ENCODE results near the gene SYNJ2.

Gene SYNJ2

DNA sequence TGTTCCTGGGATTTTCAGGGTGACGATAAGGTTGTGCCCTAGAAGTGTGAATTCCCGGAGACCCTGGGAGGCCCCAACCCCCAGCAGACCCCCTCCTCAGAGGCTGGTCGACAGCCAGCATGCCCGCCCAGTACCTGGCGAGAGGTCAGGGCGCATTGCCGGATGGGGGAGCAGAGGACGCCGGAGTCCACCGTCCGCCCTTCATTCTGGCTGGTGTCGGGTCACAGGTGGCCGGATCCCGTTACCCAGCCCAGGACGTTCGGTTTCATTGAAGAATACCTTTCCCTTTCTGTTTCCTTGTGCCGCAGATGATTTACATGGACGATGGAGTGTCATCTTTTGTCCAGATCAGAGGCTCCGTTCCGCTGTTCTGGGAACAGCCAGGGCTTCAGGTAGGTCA lies 61.3 kb downstream of the SYNJ2 start:
- no peak for DNase-seq (ENCODE audit: low spot score)

DNA sequence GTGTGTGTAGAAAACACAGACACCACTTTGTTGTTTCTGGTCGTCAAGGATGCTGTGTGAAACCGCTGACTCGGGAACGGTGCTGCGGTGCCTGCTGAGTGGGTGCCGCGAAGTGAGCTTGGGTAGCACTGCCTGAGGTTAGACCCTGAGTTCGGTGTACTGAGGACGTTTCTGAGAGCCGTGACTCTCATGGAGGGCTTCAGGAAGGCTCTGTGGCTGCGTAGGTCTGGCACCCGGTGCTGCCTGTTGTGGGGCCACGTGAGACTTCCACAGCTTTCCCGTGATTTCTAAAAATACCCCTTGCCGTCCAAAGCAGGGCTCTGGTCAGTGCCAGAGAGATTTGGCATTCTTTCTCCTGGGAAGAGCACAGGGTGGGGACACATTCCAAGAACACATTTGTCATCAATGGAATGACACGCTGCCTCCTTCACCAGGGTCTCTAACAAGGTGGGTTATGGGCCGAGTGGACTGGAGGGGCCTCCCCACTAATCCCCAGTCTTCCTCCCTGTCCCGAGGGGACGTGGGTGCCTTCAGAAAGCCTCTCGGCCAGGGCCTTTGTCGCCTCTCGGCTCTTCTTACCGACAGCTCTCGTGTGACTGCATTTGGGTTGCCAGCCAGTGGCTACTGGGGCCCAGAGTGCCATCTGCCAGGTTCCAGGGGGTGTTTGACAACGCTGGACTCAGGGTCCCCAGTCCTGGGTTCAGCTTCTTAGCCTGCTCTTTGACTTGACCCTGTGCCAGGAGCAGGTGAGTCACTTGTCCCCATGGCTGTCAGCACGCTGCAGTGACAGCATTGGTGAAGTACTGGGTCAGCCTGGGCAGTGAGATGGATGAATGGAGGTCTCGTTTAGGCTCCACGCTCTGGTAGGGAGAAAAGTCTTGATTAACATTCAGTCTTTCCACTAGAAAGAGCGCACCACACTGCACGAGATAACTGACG lies 62.2 kb downstream of the SYNJ2 start:
- no peak for DNase-seq (ENCODE audit: low spot score)

DNA sequence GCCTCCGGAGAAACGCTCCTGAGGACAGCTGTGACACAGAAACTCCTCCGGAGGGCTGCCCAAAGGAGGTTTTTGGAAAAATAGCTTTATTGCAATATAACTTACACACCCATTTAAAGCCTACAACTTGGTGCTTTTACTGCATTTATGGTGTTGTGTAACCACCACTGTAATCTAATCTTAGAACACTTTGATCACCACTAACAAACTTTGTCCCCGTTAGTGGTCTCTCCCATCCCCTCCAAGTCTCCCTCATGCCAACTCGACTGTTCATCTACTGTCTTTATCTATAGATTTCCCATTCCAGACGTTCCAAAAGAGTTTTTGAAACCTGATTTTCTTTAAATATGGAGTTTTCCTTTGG lies 62.8 kb downstream of the SYNJ2 start:
- DNase-seq (ENCODE audit: low spot score): no peak

DNA sequence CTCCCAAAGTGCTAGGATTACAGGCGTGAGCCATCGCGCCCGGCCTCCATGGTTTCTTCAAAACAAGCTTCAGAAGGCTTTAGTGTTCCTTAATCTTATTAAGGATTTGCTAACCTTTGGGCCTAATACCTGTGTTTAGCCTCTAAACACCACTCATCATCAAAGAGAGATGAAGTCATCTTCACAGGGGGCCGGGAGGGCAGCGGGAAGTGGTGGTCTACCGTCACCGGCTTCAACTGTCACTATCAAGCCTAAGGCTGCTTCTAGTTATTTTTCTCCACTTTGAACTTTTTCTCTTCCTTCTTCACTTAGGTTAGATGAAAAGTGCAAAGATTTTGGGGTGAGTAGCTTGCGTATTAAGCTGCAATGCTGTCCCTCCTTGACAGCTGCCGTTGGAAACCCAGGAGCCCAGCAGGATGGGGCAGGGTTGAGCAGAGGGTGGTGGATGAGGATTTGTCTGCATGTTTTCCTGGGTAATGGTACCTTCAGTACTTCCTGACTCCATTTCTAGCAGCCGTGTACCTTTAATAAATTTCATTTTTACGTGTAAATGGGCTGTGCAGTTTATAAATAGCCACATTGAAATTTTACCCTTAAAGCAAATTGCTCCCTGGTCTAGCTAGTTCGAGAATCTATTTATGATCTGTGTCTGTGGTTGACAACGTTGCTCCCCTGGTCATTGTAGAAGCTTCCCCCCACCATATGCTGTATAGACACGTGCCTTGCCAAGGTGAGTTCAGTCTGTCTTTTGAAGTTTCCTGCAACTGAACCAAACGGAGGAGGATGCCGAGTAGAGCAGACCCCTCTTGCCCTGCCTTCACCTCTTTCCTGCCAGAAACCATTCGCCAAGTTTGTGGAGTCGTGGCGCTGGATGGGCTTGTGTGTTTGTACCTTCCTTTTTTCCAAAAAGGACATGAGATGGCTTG lies 64.8 kb downstream of the SYNJ2 start:
- no peak for DNase-seq (ENCODE audit: low spot score)

DNA sequence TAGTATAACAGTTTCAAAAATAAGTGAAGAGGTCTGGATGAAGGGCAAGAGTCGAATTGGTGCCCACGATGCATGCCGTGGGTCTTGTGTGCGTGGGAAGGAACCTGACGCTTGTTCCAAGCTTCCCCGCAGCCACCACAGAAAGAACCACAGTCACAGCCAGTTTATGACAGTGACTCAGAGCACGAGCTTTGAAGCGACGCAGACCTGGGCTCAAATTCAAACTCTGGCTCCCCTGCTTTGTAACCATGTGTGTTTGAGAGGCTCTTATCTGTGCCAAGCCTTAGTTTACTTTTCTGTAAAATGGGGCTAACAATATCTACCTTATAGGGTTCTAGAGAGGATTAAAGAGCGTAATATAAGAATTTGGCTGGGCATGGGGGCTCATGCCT lies 65.5 kb downstream of the SYNJ2 start:
- DNase-seq (ENCODE audit: low spot score): no peak

DNA sequence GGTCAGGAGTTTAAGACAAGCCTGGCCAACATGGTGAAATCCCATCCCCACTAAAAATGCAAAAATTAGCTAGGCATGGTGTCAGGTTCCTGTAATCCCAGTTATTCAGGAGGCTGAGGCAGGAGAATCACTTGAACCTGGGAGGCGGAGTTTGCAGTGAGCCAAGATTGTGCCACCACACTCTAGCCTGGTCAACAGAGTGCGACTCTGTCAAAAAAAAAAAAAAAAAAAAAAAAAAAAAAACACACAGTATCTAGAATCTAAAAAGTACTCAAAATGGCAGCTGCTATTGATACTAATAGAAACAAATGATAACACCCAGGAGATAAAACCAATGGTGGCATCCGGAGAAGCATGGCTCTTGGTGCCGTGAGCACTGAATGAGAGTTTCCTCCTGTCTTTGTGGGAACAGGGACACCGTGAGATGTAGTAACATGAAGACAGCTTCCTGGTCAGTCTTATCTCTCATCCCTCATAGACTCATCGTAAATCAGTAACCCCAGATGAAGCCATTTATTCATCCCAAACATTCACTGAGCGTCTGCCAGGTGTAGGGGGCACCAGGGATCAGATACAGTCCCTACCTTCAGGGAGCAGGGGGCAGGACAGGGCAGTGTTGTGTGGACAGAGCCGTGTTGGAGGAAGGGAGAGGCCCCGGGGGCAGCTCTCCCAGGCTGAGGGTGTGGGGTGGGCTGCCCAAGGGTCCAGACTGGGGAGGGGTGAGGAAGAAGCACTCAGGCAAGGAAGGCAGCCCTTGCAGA lies 66.1 kb downstream of the SYNJ2 start:
- no peak for DNase-seq (ENCODE audit: low spot score)

DNA sequence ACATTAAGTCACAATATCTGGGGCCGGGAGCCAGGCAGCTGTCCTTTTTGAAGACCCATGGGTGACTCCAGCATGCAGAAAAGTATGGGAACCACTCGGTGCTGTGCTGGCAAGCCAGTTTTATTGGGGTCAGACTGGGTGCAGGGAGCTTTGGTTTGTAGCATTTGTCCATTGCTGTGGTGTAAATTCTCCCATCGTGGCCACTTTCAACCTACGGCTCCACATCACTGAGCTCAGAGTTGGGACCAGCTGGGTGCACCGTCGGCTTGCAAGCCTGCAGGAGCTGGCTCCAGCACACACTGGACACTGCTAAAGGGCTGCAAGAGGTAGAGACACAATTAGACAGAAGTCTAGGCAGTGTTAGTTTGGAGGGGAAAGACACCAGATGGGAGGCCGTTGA lies 66.9 kb downstream of the SYNJ2 start:
- DNase-seq (ENCODE audit: low spot score): no peak

DNA sequence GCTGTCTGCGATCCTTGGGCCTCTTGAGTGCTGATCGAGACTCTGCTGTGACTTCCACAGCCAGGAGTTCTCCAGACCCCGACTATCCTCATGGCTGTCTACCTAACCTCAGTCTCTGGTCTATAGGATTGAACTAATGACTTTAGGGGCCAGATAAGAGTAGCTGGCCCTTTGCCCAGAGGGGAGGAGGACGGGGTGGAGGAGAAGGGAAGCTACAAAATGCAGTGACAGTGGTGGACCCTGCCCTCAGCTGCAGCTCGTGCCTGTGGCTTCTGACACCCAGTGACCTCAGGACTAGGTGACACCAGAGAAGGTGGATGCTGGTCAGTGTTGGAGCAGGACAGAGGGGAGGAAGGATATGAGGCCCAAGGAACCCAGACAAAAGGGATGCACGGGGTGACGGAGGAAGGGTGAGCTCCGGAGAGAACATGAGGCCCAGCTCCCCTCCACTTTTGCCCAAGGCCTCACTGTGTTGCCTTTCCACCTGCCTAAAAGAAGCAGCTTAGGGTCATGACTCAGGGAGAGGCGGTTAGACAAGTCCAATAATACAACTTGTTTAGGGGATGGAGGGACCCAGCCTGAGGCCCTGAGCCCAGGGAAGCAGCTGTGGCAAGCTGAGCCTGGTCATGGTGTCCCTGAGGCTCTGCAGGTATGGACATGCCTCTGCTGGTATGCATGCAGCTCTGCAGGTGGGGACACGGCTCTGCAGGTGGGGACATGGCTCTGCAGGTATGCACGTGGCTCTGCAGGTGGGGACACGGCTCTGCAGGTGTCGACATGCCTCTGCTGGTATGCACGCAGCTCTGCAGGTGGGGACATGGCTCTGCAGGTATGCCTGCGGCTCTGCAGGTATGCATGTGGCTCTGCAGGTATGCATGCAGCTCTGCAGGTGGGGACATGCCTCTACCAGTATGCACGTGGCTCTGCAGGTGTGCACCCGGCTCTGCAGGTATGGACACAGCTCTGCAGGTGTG lies 67.7 kb downstream of the SYNJ2 start:
- no peak for DNase-seq (ENCODE audit: low spot score)

DNA sequence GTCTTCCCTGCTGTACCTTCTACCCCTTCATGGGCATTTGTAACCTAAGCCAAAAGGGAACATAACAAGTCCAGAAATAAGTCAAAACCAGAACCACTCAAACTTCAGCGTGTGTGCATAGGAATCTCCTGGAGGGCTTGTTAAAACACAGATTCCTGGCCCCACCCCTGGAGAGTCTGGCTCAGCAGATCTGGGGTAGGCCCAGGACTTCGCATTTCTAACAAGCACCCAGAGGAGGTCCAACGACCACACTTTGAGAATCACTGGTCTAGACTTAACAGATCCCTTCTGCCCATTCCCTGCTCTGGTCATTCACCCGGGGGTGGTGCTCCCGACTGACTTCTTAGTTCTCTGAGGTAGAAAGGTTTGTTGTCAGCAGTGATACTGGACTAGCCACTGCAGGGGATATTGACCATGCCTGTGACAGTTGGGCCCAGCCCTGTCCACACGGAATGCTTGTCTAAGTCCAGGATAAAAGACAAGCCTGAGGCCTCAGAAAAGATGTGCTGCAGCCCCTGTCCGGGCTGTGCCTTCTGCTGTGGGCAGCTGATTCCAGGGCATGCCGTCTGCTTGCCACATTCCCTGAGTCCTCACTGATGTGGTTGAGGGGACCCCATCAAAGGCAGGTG lies 68.6 kb downstream of the SYNJ2 start:
- DNase-seq (ENCODE audit: low spot score): no peak

DNA sequence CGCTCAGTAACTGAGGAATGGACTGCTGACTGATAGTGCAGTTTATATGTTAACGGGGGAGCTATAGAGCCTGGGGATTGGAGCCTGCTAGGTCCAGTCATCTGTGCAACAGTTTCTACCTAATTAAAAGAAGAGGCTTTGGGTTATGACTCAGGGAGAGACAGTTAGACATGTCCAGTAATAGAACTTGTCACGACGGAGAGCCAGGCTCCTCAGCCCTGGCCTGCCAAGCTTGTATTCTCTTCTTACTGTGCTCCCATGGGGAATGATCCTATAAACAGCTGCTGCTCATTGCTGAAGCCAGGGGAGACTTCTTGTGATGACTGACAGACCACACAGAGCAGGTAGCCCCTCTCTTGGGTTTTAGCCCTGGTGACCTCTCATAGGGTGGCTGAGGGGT lies 69.3 kb downstream of the SYNJ2 start:
- no peak for DNase-seq (ENCODE audit: low spot score)

DNA sequence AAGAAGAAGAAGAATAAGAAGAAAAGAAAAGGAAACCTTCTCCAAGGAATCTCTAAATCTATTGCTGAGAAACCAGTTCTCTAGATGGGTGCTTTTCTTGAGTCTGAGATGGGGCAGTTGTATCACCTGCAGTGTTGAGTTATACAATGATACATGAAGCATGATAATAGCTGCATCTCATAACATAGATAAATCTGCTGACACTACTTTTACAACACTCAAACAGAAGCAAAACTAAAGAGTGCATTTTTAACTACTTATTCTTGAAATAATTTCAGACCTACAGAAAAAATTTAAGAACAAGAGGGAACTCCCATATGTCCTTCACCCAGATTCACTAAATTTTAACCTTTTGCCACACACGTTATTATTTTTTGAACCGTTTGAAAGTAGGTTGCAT lies 70.3 kb downstream of the SYNJ2 start:
- DNase-seq (ENCODE audit: low spot score): no peak

DNA sequence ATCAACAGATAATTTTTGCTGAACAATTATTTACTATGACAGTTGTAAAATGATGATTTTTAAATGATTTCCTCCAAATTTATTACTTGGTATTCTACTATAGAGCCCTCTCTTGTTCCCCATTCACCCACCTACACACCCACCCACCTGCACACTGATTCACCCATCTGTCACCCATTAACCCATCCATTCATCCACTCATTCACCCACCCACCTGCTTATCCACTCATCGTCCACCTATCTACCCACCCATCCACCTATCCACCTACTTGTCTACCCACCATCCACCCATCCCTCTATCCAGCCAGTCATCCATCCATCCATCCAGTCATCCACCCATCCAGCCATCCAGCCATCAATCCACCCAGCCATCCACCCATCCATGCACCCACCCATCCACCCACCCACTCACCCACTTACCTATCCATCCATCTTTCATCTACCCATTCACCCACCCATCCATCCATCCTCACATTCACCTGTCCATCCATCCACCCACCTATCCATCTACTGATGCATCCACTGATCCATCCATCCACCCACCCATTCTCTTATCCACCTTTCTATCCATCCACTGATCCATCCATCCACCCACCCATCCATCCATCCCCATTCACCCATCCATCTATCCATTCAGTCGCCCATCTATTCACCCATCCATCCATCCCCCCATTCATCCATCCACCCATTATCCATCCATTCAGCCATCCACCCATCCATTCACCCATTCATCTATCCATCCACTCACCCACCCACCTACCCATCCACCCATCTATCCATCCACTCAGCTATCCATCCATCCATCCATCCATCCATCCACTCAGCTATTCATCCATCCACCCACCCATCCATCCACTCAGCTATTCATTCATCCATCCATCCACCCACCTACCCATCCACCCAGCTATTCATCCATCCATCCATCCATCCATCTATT lies 72.0 kb downstream of the SYNJ2 start:
- DNase-seq (ENCODE audit: low spot score): no peak

DNA sequence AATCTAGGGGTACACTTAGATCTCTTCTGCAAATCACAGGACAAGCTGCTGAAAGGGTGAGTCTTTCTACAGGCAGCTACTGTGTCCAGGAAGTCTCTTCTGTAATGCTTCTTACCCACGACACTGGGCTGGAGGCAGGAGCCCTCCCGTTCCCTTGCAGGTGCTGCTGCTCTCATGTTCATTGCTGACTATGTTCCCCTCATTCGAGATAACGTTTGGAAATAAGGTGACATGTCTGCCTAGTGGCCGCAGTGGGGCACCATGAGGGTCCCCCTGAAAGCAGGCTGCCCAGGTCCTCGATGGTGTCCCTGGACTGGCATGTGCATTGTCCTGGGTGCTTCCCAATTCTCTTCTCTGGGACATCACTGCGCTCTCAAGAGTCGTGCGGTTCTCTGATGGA lies 74.7 kb downstream of the SYNJ2 start:
- DNase-seq (ENCODE audit: low spot score): no peak

DNA sequence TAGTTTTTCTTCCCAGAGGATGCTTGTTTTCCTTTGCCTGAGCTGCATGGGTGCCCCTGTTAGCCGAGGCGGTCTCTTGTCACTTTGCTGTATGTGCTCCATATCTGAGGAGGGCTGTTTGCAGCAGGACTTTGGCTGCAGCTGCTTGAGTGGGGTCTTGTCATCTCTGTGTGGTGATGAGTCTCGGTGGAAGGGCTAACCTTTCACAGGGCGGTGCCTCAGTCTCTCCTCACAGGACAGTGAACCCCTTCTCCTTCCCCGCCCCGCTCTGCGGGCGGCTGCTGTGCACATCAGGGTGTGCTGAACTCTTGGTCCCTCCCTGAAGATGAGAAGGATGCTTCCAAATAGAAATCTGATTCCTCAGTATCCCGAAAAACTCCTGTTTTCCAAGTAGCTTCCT lies 75.1 kb downstream of the SYNJ2 start:
- no peak for DNase-seq (ENCODE audit: low spot score)

DNA sequence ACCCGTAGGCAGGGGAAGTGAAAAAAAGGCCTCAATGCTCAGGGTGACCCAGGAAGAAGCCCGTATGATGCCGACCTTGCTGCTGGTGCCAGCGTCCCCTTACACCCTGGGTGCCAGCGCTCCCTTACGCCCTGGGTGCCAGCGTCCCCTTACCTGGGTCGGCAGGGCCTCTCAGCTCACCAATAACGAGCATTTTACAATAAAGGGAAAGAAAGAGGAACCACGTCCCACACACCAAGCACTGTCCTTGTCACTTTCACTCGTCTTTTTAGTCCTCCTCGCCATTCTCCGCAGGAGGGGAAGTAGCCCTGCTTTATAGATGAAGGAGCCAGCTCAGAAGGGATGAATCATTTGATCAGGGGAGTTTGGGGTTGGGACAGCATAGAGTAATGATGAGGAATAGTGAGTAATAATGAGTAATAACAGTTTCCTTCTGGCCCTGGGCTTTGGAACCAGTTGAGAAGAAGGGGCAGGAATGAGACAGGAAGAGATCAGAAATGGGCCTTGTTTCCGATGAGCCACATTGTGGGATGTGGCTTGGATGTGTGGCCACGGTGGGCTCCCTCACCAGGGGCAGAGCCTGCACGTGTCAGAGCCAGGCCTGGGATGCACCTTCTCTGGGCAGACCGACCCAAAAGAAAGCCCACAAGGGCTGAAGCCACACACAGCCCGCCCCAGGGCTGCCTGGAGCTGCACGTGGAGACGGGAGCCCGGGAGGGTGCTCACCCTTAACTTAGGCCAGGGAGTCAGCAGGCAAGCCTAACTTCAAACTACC lies 75.7 kb downstream of the SYNJ2 start:
- no peak for DNase-seq (ENCODE audit: low spot score)

DNA sequence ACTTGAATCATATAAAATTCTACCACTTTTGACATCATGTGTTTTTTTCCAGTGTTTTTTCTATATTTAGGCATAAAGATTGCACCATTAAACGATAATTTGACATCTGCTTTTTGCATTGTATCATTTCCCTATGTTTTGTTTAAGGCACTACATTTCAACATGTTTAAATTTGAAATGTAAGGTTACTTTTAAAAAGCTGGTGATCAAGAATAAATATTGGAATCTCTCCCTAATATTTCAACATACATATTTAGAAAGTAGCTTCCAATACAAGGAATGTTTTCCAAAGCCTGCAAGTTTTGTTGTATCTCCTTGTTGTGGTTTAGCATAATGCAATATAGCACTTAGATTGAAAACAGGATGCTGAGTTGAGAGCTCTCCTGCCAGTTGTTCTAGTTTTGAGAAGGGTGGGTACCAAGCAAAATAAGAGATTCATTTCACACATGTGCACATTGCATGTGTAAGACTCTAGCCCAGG lies 76.5 kb downstream of the SYNJ2 start:
- no peak for DNase-seq (ENCODE audit: low spot score)

DNA sequence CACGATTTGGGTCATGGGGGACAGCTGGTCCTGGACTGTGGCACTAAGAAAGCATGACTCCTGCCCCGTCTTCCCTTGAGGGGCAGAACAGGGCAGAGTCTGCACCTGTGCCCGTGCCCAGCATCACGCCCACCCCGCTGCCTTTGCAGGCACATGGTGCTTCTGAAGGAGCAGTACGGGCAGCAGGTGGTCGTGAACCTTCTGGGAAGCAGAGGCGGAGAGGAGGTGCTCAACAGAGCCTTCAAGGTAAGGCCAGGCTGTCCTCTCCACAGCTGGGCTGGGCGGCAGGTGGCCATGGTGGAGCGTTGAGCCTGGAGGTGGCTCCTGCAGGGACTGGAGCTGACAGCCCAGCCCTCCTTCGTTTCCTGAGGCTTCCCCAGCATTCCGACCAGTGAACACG lies 77.4 kb downstream of the SYNJ2 start:
- no peak for DNase-seq (ENCODE audit: low spot score)

All from germinal center (tissue), 1 donor.